Fibroblast of mammary gland (primary cell): ENCODE data around the gene LY86.
A peak's percentile ranks its signal among the peaks of the same experiment; 100 is the strongest.

Source experiments
- DNase-seq: peaks from one replicate; pipeline ENCODE4 v3.0.0-alpha.2; 2010; ENCODE audit warnings: low read depth
- H3K4me3 ChIP-seq: 2 replicates; pipeline ENCODE4 v1.5.1; 2011; ENCODE audit warnings: low read depth, mild to moderate bottlenecking, low read length, moderate library complexity; ENCODE audit not compliant: control insufficient read depth
- TF ChIP-seq, protein P1 (sequence below): conservative IDR thresholded peaks from 2 replicates; pipeline ENCODE4 v1.5.1; 2011; ENCODE audit warnings: low read depth, low read length, inconsistent platforms; ENCODE audit not compliant: control insufficient read depth, insufficient read depth

LY86 gene

DNA sequence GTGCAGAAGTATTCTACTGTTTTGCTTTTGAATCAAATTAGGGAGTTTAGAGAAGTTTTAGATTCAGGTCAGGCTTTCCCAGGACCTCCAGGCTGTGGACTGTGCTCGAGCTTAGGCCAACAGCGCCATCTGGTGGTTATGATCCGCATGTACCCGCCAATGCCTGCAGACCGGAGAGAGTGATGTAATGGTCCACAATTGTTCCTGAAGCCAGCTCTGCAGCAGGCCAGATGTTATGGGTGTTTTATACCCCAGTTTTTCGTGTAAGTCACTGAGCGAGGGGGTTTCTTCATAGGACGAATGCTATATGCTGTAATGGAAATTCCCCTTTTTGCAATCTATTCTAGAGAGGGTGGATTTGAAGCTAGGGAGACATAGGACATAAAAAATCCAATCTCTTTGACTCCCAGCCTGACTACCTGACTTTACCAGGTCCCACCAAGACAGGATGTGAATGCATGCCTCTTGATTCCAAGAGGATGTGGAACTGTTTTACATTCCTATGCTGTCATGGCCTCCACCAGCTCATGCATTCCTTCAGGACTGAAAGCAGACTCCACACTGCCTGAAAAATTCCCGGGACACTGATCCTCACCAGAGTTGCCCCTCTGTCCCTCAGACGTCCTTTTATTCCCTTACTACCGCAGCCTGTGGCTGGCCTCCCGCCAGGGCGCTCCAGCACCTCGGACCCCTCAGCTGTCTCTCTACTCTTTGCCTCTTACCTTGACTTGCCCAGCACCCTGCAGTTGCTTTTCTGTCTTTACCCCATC, 41.2 kb upstream of the LY86 start:
- peak overlapping the region; percentile 20 for H3K4me3 ChIP-seq
- peak; percentile 81 for DNase-seq
- TF ChIP-seq, protein P1, sequence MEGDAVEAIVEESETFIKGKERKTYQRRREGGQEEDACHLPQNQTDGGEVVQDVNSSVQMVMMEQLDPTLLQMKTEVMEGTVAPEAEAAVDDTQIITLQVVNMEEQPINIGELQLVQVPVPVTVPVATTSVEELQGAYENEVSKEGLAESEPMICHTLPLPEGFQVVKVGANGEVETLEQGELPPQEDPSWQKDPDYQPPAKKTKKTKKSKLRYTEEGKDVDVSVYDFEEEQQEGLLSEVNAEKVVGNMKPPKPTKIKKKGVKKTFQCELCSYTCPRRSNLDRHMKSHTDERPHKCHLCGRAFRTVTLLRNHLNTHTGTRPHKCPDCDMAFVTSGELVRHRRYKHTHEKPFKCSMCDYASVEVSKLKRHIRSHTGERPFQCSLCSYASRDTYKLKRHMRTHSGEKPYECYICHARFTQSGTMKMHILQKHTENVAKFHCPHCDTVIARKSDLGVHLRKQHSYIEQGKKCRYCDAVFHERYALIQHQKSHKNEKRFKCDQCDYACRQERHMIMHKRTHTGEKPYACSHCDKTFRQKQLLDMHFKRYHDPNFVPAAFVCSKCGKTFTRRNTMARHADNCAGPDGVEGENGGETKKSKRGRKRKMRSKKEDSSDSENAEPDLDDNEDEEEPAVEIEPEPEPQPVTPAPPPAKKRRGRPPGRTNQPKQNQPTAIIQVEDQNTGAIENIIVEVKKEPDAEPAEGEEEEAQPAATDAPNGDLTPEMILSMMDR, result peak; percentile 90

DNA sequence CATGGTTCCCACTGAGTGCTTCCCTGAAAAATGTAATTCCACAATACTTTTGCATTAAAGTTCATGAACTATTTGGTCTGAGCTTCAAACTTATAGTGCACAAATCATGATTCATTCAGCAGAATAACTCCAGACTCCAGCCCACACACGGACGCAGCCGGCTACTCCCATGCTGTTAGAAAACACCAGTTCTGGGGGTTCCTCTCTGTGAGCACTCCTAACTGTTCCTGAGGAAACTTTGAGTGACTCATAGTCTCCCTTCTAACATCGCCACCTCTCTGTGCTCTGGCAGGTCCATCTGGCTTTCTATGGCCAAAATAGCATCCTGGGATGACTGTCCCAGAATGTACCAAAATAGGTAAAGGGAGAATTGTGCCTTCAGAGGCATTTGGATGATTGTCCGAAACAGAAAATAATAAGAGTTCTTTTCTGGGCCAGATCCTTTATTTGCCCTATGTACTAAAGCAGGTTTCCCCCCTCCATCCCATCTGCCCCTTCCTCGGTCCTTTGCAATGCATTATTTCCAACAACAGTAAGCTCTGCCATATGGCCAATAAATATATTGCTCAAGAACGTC, 32.3 kb upstream of the LY86 start:
- TF ChIP-seq, protein P1, result no peak
- DNase-seq, result peak; percentile 43
- H3K4me3 ChIP-seq, result no peak overlapping the region

DNA sequence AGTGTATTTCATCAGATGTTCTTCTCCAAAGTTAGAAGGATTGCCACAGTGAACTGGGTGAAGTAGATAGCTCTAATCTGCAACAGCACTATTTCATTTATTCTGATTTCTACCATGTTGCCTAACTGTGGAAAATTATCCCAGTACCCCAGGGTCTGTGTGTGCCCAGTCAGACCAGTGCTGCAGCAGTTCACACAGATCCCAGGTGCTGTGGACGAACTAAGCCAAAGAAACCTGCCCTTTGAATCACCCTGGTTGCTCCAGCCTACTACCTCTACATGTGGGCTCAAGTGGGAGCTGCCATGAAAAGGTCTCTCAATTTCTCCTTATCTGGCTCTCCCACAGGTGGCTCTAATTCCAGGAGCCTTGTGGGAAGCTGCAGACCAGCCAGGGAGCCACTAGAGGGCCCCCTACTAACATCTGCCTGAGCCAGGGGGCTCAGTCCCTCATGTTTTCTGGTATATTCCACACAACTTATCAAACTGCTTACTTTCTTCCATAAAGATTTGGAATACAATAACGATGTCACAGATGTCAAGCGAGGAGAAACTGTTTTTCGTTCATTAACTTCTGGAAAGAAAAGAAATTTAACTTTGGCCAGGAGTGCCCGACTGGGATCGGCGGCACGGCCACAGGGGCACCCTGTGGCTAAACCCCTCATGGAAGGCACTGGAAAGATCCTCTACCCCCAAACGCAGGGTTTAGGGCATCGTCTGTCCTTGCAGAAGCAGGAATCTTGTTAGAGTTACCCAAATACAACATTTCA, 31.6 kb upstream of the LY86 start:
- no peak overlapping the region for H3K4me3 ChIP-seq
- TF ChIP-seq, protein P1, result peak; percentile 64
- peak; percentile 48 for DNase-seq

DNA sequence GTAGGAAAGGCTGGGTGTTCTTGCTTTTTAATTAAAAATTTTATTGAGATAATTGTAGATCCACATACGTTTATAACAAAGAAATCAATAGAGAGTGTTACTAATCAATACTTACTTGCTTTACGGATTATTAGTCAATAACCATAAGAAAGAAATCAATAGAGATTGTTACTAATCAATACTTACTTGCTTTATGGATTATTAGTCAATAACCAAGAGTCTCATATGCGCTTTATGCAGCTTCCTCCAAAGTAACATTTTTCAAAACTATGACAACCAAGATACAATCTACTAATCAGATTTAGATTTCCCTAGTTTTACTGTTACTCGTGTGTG, 31.0 kb upstream of the LY86 start:
- no peak for DNase-seq
- TF ChIP-seq, protein P1, result no peak
- no peak overlapping the region for H3K4me3 ChIP-seq

DNA sequence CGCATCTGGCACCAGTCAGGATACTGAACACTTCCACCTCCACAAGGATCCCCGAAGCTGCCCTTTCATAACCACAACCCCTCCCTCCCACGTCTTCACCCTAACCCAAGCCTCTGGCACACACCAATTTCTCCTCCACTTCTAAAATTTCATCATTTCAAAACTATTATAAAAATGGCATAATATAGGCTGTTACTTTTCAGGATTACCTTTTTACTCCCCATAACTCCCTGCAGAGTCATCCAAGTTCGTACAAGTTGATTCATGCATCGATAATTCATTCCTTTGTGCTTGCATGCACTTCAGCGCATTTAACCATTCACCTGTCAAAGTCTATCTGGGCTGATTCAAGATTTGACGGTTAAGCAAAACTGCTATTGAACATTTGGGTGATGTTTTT, 30.6 kb upstream of the LY86 start:
- TF ChIP-seq, protein P1, result no peak
- H3K4me3 ChIP-seq, result no peak overlapping the region
- no peak for DNase-seq

DNA sequence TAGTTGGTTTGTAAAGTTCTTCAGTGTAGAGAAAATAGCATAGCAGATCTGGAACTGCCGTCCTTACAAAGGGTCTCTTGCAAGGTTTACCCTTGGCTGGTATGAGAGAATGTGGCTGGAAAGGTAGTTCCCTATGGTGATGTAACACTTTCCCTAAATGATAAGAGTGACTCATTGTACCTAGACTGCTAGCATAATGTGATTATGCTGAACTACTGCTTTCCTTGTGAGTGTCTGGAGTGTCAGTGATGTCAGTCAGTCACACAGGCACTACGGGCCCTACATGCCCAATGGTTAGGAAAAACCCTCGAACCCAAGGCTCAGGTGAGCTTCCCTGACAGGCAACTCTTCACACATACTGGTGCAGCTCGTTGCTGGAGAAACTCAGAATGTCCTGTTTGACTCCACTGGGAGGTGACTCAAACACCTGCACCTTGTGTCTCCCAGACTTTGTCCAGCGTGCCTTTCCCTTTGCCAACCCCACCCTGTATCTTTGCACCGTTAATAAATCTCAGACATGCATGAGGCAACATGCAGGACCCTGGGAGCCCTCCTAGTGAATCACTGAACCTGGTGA, 28.4 kb upstream of the LY86 start:
- TF ChIP-seq, protein P1, result no peak
- H3K4me3 ChIP-seq, result no peak overlapping the region
- no peak for DNase-seq
